Esophagus squamous epithelium (tissue), 5 donors: Measurements from ENCODE around the gene PNO1. TPM values are rescaled to one million over a fixed set of nuclear protein-coding genes. Genes with fewer than 3 reads are reported as not detected.
A peak's percentile ranks its signal among the peaks of the same experiment; 100 is the strongest.

Experiments
- DNase-seq: peaks from one replicate; lab custom pipeline; 2025; lab: John Stamatoyannopoulos, UW
- H3K27ac ChIP-seq, 4 donors: fragments of 200-600 bp; sonication (generic); one replicate each; pipeline ENCODE4 v1.5.1; 2016 to 2019; ENCODE audit warnings: mild to moderate bottlenecking in 1 of 4
- H3K27me3 ChIP-seq, 4 donors: fragments of 200-600 bp; sonication (generic); 1 replicate in 3 of 4; 2 replicates in 1 of 4; pipeline versions ENCODE4 v1.5.1 to v1.6.0; 2017 to 2021; ENCODE audit warnings: antibody characterized with exemption in 1 of 4
- H3K36me3 ChIP-seq, 3 donors: fragments of 200-600 bp; sonication (generic); one replicate each; pipeline ENCODE4 v1.5.1; 2016 to 2019
- H3K4me1 ChIP-seq, 3 donors: fragments of 200-600 bp; sonication (generic); one replicate each; pipeline ENCODE4 v1.5.1; 2017 to 2019
- H3K4me3 ChIP-seq, 4 donors: fragments of 200-600 bp; sonication (generic); 1 replicate in 3 of 4; 2 replicates in 1 of 4; pipeline ENCODE4 v1.5.1; 2016 to 2019; ENCODE audit warnings: mild to moderate bottlenecking in 2 of 4, moderate library complexity in 1 of 4
- H3K9me3 ChIP-seq, 3 donors: fragments of 200-600 bp; sonication (generic); one replicate each; pipeline ENCODE4 v1.5.1; 2016 to 2019
- POLR2A ChIP-seq, 4 donors: fragments of 450-650 bp; IDR thresholded peaks; one replicate each; pipeline ENCODE4 v1.6.1; 2017; ENCODE audit warnings: antibody characterized with exemption in 4 of 4, mild to moderate bottlenecking in 4 of 4, moderate library complexity in 3 of 4
- WGBS, 2 donors: methylation state at CpG; one replicate each; pipeline ENCODE4 v1.1.5; 2018; 5-methylcytosine and 5-hydroxymethylcytosine counted together
- intact Hi-C: fragments of 100-400 bp; cut with DNase I; formaldehyde crosslinking; loops from one replicate; pipeline ENCODE4 v1.15.0; 2022
- total RNA-seq, 4 donors: library from RNA; depleted of rRNA; stranded (reverse); fragments of >200 nt; gene quantifications; one replicate each; pipeline ENCODE4 v1.1.0, GENCODE V29; 2016
- TF ChIP-seq, protein P1 (sequence below), 6 experiments: fragments of 450-650 bp in 4 of 6; fragments of 200-600 bp in 2 of 6; sonication (generic) in 2 of 6; IDR thresholded peaks; one replicate each; pipeline ENCODE4 v1.5.1; 2016 to 2019; ENCODE audit warnings: antibody characterized with exemption in 6 of 6, mild to moderate bottlenecking in 4 of 6, moderate library complexity in 4 of 6
- donor health status: DM: yes; HTN: yes; CAD: no.

The PNO1 gene
- total RNA-seq, 4 donors from 2014 or later, result 7.9 to 25.6 (median 15.8) TPM

DNA sequence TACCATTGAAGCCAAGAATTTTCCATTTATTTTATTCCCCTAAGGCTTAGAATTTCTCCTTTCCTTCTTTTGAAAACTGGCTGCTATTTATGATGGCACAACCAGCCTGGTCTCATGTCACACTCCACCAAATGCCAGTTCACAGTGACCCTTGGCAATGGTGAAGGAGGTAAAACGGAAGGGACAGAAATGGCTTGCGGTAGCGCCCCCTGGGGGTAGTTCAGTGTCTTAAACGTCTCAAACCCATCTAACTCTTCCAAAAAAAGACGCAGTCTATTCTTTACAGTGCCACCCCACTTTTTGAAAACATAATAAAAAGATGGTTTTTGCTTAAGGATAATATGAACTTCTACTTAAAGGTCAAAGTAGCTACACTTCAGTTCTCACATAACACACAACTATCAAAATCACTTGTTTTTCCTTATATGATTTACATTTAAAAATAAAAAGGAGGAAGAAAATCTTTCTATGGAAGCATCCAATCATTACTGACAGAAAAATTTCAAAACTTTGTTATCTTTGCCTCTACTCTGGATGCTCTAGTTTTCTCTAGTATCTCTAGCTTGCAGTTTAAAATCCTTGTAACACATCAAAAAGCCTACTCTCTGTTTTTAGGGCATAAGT is 28.0 kb downstream of the PNO1 start:
- no peak for TF ChIP-seq POLR2A (IDR thresholded peaks at IDR 0.05)
- TF ChIP-seq, protein P1, sequence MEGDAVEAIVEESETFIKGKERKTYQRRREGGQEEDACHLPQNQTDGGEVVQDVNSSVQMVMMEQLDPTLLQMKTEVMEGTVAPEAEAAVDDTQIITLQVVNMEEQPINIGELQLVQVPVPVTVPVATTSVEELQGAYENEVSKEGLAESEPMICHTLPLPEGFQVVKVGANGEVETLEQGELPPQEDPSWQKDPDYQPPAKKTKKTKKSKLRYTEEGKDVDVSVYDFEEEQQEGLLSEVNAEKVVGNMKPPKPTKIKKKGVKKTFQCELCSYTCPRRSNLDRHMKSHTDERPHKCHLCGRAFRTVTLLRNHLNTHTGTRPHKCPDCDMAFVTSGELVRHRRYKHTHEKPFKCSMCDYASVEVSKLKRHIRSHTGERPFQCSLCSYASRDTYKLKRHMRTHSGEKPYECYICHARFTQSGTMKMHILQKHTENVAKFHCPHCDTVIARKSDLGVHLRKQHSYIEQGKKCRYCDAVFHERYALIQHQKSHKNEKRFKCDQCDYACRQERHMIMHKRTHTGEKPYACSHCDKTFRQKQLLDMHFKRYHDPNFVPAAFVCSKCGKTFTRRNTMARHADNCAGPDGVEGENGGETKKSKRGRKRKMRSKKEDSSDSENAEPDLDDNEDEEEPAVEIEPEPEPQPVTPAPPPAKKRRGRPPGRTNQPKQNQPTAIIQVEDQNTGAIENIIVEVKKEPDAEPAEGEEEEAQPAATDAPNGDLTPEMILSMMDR (IDR thresholded peaks at IDR 0.05), result peak in 5 of 6 experiments; percentile 33 to 55 (median 48)
- Histone ChIP-seq H3K27me3 (no peaks in the 10 kb centered on the region), H3K4me1 (peaks cover 0 to 18% (median 0%) of the 10 kb centered on the region in 3 donors), H3K36me3 (peaks cover 0 to 63% (median 0%) of the 10 kb centered on the region in 3 donors), H3K9me3 (no peaks in the 10 kb centered on the region), H3K27ac (no peak overlapping the region), H3K4me3 (no peak overlapping the region)
- DNase-seq, result no peak
- WGBS, 2 donors, result 43 to 47% methylated on average over 5 of the region's 5 CpGs
- intact Hi-C loops, result loop anchor here (10.0 kb wide), 1 partner anchor 59 kb away; no protein-coding TSS in a partner anchor

- peaks cover 0 to 46% (median 0%) of the 10 kb centered on the region in 3 donors for H3K36me3 ChIP-seq
- H3K27ac ChIP-seq, result no peak overlapping the region
- WGBS, 2 donors, result 18 to 42% methylated on average over 1 of the region's 1 CpG
- no peak overlapping the region for H3K4me3 ChIP-seq
- no peaks in the 10 kb centered on the region for H3K27me3 ChIP-seq
- no peak for DNase-seq
- TF ChIP-seq, protein P1 (IDR thresholded peaks at IDR 0.05), result no peak
- H3K4me1 ChIP-seq, result peaks cover 0 to 31% (median 4%) of the 10 kb centered on the region in 3 donors
- intact Hi-C loops, result loop anchor here (10.0 kb wide), 1 partner anchor 57 kb away; no protein-coding TSS in a partner anchor
- H3K9me3 ChIP-seq, result no peaks in the 10 kb centered on the region
Measured at GRCh38 chr2:68187329-68187728, 29.6 kb downstream of the PNO1 start.

- no peak for DNase-seq
- TF ChIP-seq, protein P1 (IDR thresholded peaks at IDR 0.05), result no peak
- TF ChIP-seq POLR2A (IDR thresholded peaks at IDR 0.05), result no peak
- 34 to 39% methylated on average over 5 of the region's 5 CpGs for WGBS, 2 donors
- H3K4me3 ChIP-seq, result no peak overlapping the region
- peaks cover 0 to 46% (median 8%) of the 10 kb centered on the region in 3 donors for H3K4me1 ChIP-seq
- H3K27ac ChIP-seq, result no peak overlapping the region
- H3K36me3 ChIP-seq, result peaks cover 0 to 31% (median 0%) of the 10 kb centered on the region in 3 donors
- no peaks in the 10 kb centered on the region for H3K27me3 ChIP-seq
- H3K9me3 ChIP-seq, result no peaks in the 10 kb centered on the region
- intact Hi-C loops, result loop anchor here (10.0 kb wide), 1 partner anchor 56 kb away; no protein-coding TSS in a partner anchor
Measured at GRCh38 chr2:68188831-68189230, 31.1 kb downstream of the PNO1 start.

DNA sequence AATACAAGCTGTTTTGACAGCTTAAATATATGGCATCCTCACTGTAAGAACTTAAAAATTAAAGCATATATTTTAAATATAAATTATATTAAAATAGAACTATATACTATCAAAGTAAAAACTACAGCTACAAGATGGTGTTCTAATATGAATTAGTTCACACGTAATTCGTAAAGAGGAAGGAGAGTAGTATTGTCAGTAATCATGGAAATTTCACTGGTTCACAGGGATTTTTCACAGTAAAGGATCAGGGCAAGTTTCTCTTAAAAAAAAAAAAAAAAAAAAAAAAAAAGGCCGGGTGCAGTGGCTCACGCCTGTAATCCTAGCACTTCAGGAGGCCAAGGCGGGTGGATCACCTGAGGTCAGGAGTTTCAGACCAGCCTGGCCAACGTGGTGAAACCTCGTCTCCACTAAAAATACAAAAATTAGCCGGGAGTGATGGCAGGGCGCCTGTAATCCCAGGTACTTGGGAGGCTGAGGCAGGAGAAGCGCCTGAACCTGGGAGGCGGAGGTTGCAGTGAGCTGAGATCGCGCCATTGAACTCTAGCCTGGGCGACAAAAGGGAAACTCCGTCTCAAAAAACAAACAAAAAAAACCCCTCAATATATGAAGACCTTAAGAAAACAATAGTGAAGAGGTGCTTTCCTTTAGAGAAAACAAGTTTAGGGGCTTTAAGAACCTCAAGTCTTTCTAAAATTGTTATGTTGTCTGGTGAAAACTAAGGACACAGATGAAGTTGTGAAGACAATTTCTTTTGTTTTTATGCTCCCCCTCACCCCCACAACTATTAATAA is 32.5 kb downstream of the PNO1 start:
- TF ChIP-seq POLR2A (IDR thresholded peaks at IDR 0.05), result no peak
- TF ChIP-seq, protein P1 (IDR thresholded peaks at IDR 0.05), result no peak
- H3K4me1 ChIP-seq, result peaks cover 0 to 60% (median 14%) of the 10 kb centered on the region in 3 donors

More for the DNA sequence above, 32.5 kb downstream of the PNO1 start:
- Histone ChIP-seq H3K9me3 (no peaks in the 10 kb centered on the region), H3K27me3 (no peaks in the 10 kb centered on the region), H3K36me3 (peaks cover 0 to 19% (median 0%) of the 10 kb centered on the region in 3 donors), H3K27ac (no peak overlapping the region), H3K4me3 (no peak overlapping the region)
- WGBS, 2 donors, result 85% methylated on average over 15 of the region's 15 CpGs
- DNase-seq, result no peak
- intact Hi-C loops, result loop anchor here (10.0 kb wide), 2 partner anchors 55 to 95 kb away; no protein-coding TSS in a partner anchor
